Progenitor cell of endocrine pancreas (in vitro differentiated cells): ENCODE results near the gene NBEA. TPM values are rescaled to one million over a fixed set of nuclear protein-coding genes. Genes with fewer than 3 reads are reported as not detected.

Source experiments
- DNase-seq: peaks from one replicate; pipeline ENCODE4 v3.0.0; 2021; ENCODE audit warnings: low spot score; ENCODE audit not compliant: unreplicated experiment
- H3K27ac Mint-ChIP-seq: 2 replicates; pipeline ENCODE4 v1.8.0; 2021; ENCODE audit warnings: mild to moderate bottlenecking, moderate library complexity, mixed read lengths
- H3K27me3 Mint-ChIP-seq: 2 replicates; pipeline ENCODE4 v1.8.0; 2021; ENCODE audit warnings: mixed read lengths
- H3K36me3 Mint-ChIP-seq: 2 replicates; pipeline ENCODE4 v1.8.0; 2022; ENCODE audit warnings: mixed read lengths; ENCODE audit not compliant: insufficient read depth
- H3K4me1 Mint-ChIP-seq: 2 replicates; pipeline ENCODE4 v1.8.0; 2021; ENCODE audit warnings: low read depth, mixed read lengths
- H3K4me3 Mint-ChIP-seq: 2 replicates; pipeline ENCODE4 v1.8.0; 2021; ENCODE audit warnings: low read depth, mild to moderate bottlenecking, moderate library complexity, mixed read lengths
- H3K9me3 Mint-ChIP-seq: 2 replicates; pipeline ENCODE4 v1.8.0; 2021; ENCODE audit warnings: low read depth, mixed read lengths
- total RNA-seq: library from RNA; stranded (reverse); gene quantifications from 2 replicates; pipeline ENCODE4 v1.2.1, GENCODE V29; 2021
- TF ChIP-seq, protein P1 (sequence below): fragments of 200-600 bp; sonication (generic); IDR thresholded peaks from one replicate; pipeline ENCODE4 v1.5.0; 2021; ENCODE audit warnings: antibody characterized with exemption, mild to moderate bottlenecking; ENCODE audit not compliant: unreplicated experiment

Gene NBEA
- total RNA-seq, 1 donor from 2014 or later = 21.7 TPM

- Mint-ChIP-seq H3K4me1 (peaks cover 4% of the 10 kb centered on the region), H3K36me3 (peaks cover 1% of the 10 kb centered on the region), H3K27me3 (peaks cover 2% of the 10 kb centered on the region), H3K27ac (no peak overlapping the region), H3K4me3 (no peak overlapping the region), H3K9me3 (no peaks in the 10 kb centered on the region)
- TF ChIP-seq, protein P1, sequence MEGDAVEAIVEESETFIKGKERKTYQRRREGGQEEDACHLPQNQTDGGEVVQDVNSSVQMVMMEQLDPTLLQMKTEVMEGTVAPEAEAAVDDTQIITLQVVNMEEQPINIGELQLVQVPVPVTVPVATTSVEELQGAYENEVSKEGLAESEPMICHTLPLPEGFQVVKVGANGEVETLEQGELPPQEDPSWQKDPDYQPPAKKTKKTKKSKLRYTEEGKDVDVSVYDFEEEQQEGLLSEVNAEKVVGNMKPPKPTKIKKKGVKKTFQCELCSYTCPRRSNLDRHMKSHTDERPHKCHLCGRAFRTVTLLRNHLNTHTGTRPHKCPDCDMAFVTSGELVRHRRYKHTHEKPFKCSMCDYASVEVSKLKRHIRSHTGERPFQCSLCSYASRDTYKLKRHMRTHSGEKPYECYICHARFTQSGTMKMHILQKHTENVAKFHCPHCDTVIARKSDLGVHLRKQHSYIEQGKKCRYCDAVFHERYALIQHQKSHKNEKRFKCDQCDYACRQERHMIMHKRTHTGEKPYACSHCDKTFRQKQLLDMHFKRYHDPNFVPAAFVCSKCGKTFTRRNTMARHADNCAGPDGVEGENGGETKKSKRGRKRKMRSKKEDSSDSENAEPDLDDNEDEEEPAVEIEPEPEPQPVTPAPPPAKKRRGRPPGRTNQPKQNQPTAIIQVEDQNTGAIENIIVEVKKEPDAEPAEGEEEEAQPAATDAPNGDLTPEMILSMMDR = no peak
- no peak for DNase-seq
Observed at GRCh38 chr13:35694031-35694430, 752.0 kb downstream of the NBEA start.

GRCh38 chr13:35694549-35695447, 752.7 kb downstream of the NBEA start:
- Mint-ChIP-seq H3K27me3 (peaks cover 10% of the 10 kb centered on the region), H3K4me1 (peaks cover 4% of the 10 kb centered on the region), H3K9me3 (no peaks in the 10 kb centered on the region), H3K27ac (no peak overlapping the region), H3K36me3 (peaks cover 1% of the 10 kb centered on the region), H3K4me3 (no peak overlapping the region)
- DNase-seq = no peak
- TF ChIP-seq, protein P1 = no peak

DNA sequence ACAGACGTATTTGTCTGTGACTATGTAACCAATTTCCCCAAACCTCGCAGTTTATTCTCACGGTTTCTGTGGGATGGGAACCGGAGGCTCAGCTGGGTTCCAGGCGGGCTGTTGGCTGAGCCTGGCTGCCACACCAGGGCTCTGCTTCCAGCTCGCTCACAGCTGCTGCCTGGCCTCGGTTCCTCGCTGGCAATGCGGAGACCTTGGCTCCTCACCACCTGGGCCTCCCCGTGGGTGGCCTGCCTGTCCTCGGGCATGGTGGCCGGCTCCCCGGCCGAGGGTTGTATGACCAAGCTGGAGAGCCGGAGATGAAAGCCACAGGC, 753.3 kb downstream of the NBEA start:
- peaks cover 4% of the 10 kb centered on the region for H3K4me1 Mint-ChIP-seq
- peaks cover 16% of the 10 kb centered on the region for H3K27me3 Mint-ChIP-seq
- no peak overlapping the region for H3K4me3 Mint-ChIP-seq
- no peak overlapping the region for H3K27ac Mint-ChIP-seq
- H3K9me3 Mint-ChIP-seq = no peaks in the 10 kb centered on the region
- H3K36me3 Mint-ChIP-seq = peaks cover 1% of the 10 kb centered on the region
- DNase-seq = no peak
- TF ChIP-seq, protein P1 = no peak

- Mint-ChIP-seq H3K27ac (peak overlapping the region; percentile 50), H3K9me3 (no peaks in the 10 kb centered on the region), H3K36me3 (peaks cover 1% of the 10 kb centered on the region), H3K4me3 (no peak overlapping the region), H3K27me3 (peaks cover 23% of the 10 kb centered on the region), H3K4me1 (peaks cover 4% of the 10 kb centered on the region)
- DNase-seq = no peak
- TF ChIP-seq, protein P1 = no peak
Observed at GRCh38 chr13:35697186-35697730, 755.2 kb downstream of the NBEA start.

- Mint-ChIP-seq H3K4me3 (no peak overlapping the region), H3K36me3 (peaks cover 1% of the 10 kb centered on the region), H3K9me3 (no peaks in the 10 kb centered on the region), H3K27ac (no peak overlapping the region), H3K27me3 (peaks cover 23% of the 10 kb centered on the region), H3K4me1 (peaks cover 4% of the 10 kb centered on the region)
- DNase-seq = no peak
- TF ChIP-seq, protein P1 = no peak
Observed at GRCh38 chr13:35698911-35699576, 757.0 kb downstream of the NBEA start.
